Measurements from ENCODE around the gene HSD17B1. TPM values are rescaled to one million over a fixed set of nuclear protein-coding genes. Genes with fewer than 3 reads are reported as not detected.
A peak's percentile ranks its signal among the peaks of the same experiment; 100 is the strongest.

Gene HSD17B1
- total and polyA plus RNA-seq, 2 of the 13 experiments (the other 11 are each of a cell fraction or from before 2014, with no cell fraction given): 0.54 to 0.93 TPM

DNA sequence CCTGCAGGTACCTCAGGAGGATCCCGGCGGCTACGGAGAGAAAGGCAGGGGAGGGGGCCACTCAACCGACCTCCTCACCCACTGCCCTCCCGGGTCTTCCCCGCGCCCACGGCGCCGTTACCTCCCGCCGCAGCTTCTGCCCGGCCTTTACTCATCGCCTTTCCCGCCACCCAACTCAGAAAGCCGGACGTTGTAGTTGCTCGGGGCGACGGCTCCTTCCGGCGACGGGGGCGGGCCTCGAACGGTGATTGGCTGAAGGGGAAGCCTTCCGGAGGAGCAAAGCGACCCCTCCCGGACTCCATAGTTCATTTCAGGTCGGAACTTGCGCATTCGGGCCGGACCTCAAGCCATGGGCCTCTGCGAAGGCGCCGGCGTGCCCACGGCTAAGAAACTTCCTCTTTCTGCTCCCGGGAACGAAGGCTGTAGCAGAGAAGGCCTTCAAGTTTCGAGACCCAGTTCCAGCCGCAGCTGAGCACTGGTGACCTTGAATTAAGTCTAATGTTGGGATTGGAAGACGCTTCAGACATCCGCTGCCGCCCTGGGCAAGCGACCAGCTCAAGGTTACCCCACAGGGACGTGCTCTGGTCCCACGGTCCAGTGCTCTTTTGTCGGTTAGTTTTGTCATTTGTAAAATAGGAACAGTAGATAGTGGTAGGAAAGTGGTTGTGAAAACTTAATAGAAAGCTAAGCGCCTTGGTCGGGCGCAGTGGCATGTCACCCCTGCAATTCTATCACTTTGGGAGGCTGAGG is 25.0 kb downstream of the HSD17B1 start, which contains the start of gene PSMC3IP (continued):
- TF ChIP-seq ZNF407 (CRISPR knock-in tag; IDR thresholded peaks at IDR 0.05; ENCODE audit: not compliant biosample characterization) (peak; percentile 77), PAWR (CRISPR knock-in tag; IDR thresholded peaks at IDR 0.05; ENCODE audit: borderline replicate concordance) (peak; percentile 67; the same call in 1 of the 2 replicates), ZNF205 (CRISPR knock-in tag; IDR thresholded peaks at IDR 0.05) (peak; percentile 64; the same call in 1 of the 2 replicates), SPEN (CRISPR knock-in tag; IDR thresholded peaks at IDR 0.05; ENCODE audit: low read depth) (peak; percentile 88), KDM2A (CRISPR knock-in tag; IDR thresholded peaks at IDR 0.05; ENCODE audit: borderline replicate concordance, low read depth) (peak; percentile 99), HMGXB3 (CRISPR knock-in tag; IDR thresholded peaks at IDR 0.05; ENCODE audit: borderline replicate concordance) (peak; percentile 95), MTF1 (CRISPR knock-in tag; IDR thresholded peaks at IDR 0.05) (peak; percentile 61; the same call in 1 of the 2 replicates), ZFX (CRISPR knock-in tag; IDR thresholded peaks at IDR 0.05; ENCODE audit: low read depth) (peak; percentile 95), CCAR2 (optimal IDR thresholded peaks at IDR 0.05; ENCODE audit: low read depth, low read length) (no peak), SIX4 (CRISPR knock-in tag; IDR thresholded peaks at IDR 0.05) (peak; percentile 59; the same call in 1 of the 2 replicates), ZNF280D (CRISPR knock-in tag; IDR thresholded peaks at IDR 0.05) (peak; percentile 80), JDP2 (CRISPR knock-in tag; IDR thresholded peaks at IDR 0.05; ENCODE audit: borderline replicate concordance) (no peak)
